ENCODE data around the gene NTM.
A peak's percentile ranks its signal among the peaks of the same experiment; 100 is the strongest.

Gene NTM

GRCh38 chr11:132116516-132116915 lies 746.1 kb downstream of the NTM start:
- no peak for DNase-seq (ENCODE audit: low read depth)

GRCh38 chr11:132118661-132119060 lies 748.2 kb downstream of the NTM start:
- no peak for DNase-seq (ENCODE audit: low read depth)

DNA sequence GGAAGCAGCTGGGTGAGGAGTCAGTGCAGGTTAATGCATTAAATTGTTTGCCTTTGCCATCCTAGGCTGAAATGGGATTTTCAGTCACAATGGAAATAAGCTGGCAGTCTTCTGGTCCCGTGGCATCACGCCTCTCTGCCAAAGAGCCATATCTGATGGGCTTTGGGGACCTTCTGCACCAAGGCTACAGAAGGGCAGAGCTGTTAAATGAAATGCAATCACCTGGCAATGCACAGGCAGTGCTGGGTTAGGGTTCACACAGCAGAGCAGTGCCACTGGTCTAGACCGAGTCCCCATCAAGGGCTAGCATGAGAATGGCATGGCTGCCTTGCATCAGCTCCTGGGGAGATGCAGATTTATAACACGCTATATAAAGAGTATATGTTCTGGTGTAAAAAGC lies 749.2 kb downstream of the NTM start:
- DNase-seq (ENCODE audit: low read depth), result no peak

DNA sequence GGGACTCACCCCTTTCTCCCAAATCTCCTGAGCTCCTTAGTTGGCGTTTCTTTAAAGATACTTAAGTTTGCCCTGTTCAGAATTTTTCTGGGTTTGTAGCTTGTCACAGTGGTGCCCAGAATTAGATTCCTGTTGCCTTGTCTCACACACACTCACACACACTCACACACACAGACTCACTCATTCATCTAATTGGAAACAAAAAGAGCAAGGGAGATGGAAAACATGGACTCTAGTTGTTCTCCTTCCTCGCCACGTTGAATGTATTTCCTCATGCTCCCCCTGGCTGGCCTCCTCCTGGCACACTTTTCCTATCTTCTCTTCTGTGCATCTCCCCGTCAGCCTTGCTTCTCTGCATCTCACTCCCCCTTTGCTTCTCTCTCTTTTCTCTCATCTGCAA lies 752.3 kb downstream of the NTM start:
- no peak for DNase-seq (ENCODE audit: low read depth)

DNA sequence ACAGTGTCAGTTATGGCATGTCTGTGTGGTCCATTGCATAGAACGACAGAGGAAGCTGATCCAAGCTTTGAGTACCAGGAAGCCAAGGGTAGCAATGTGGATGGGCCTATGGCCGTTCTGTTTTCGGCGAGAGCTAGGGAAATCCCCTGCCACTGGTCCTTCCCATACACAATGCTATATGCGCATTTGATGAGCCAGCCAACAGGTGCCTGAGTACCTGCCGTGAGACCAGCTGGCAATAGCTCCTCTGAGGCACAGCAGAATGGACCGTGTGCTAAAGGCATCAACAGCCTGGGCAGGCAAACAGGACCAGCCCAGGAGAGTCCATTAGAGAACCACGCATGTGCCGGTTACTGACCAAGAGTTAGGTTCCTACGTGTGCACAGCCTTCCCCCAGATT lies 753.0 kb downstream of the NTM start:
- DNase-seq (ENCODE audit: low read depth), result no peak

DNA sequence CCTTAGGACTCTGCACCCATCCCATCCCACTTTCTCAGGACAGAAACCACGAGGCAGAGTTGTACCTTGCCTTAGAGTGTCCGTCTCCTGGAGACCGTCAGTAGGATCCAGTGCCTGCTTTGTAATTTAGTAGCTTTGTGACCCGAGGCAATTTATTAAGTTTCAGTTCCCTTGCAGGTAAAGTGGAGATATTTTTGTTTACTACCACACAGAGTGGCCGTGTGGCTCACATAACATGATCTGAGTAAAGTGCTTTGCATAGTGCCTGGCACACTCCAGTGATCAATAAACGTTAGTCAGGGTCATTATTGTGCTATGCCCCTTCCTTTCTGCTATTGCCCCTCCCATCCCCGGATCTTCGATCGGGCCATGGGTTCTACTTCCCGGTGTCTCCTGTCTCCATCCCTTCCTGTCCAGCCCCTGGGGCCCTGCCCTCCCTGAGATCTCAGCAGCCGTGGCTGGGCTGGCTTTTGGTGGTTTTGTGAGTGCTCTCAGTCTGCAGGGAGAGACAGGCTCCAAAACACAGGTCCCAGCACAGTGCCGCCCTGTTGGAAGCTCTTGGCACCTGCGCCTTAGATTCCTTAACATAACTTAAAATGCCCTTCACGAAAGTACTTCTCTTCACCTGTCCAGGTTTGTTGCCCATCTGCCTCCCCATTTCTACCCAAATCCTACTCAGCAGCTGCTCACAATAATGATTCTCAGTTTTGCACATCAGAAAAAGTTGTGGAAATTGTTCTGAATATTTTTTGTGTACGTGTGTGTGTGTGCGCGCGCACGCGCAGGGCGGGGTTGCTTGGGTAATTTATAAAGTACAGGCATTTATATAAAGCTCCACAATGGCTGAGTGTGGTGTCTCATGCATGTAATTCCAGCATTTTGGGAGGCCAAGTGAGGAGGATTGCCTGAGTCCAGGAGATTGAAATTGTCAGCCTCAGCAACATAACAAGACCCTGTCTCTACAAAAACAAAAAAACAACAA lies 753.7 kb downstream of the NTM start:
- no peak for DNase-seq (ENCODE audit: low read depth)

- DNase-seq (ENCODE audit: low read depth), result peak; percentile 73
These were observed 755.8 kb downstream of the NTM start for GRCh38 chr11:132125988-132126871.

- DNase-seq (ENCODE audit: low read depth), result peak; percentile 91
These were observed 756.8 kb downstream of the NTM start for GRCh38 chr11:132126973-132127899.

DNA sequence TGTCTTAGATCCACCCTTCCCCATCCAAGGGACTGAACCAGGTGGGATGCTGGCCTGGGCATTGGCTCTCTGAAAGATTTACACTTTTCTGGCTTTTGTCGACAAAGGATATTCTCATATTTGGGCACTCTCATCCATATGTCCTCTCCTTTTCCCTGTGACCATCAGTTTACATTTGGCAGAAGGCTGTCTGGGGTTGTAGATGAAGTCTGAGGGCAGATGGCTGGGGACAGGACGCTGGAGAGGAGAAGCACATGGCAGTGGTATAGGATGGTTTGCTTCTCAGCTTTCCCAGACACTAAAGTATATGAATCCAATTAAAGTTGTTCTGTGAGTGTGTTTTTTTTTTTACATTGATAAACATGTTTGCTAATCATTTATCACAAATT lies 757.5 kb downstream of the NTM start:
- DNase-seq (ENCODE audit: low read depth), result no peak

- DNase-seq (ENCODE audit: low read depth), result no peak
These were observed 760.6 kb downstream of the NTM start for GRCh38 chr11:132131047-132131446.

- DNase-seq (ENCODE audit: low read depth), result no peak
These were observed 761.5 kb downstream of the NTM start for GRCh38 chr11:132131961-132132360.

GRCh38 chr11:132134322-132134721 lies 763.9 kb downstream of the NTM start:
- peak; percentile 86 for DNase-seq (ENCODE audit: low read depth)

DNA sequence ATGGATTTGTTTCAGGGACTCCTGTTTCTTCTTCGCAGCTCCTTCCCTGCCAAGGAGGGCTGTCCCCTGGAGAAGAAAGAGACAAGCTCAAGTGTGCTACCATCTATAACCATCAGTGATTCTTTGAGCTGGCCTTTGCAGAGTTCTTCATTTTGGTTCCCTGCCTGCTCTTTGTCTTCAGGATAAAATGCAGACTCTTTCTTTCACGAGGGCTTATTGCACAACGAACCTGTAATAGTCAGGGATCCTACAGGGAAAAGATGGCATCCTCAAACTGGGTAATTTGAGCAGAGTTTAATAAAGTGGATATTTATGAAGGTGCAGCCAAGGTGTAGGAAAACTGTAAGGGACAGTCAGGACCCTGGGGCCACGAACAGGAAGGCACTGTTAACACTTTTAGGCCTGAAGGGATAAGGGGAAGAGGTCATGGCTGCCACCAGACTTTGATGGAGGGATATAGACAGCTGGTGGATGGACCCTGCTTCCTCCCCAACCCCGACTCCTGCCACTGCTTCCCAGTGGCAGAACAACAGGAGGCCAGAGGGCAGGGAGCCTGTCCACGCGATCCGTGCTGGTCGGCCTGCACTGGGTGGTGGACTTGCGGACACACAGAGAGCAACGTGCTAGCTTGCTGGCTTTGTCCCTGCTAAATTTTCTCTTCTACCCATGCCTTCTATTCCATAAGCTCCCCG lies 767.0 kb downstream of the NTM start:
- no peak for DNase-seq (ENCODE audit: low read depth)

GRCh38 chr11:132137981-132138313 lies 767.5 kb downstream of the NTM start:
- peak; percentile 25 for DNase-seq (ENCODE audit: low read depth)

DNA sequence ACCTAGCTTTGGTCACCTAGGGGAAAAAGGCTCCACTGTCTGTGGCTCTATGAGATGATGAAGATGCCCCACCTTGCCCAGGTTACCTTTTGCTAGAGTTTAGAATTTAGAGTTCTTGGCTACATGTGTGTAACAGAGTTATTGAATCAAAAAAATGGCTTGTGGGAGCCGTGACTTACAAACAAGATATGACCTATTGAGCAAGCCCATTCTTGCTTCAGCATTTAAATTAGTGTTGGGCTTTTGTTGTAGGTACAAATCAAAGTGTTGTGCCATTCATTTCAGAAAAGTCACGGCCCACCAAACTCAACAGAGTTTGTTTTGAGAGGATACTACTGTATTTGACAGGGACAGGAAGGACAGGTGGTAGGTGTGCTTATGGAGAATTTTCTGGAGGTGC lies 768.8 kb downstream of the NTM start:
- DNase-seq (ENCODE audit: low read depth), result no peak

DNA sequence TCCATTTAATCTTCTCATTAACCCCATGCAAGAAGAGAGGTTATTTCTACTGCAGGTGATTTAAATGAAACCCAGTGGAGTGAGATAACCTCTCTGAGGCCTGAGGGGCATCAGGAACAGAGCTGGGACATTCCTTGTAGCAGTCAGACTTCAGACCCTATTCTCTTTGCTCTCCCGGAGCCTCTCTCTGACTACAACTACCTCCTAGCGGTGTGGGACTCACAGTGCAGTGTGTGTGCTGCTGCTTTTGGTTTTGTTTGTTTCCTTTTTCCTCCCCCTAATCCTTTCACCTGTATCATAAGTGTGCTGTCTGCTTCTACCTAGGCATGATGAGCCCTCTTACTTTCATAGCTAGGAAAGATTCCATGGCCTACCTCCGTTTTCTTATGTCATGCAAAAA lies 769.6 kb downstream of the NTM start:
- DNase-seq (ENCODE audit: low read depth), result no peak

- no peak for DNase-seq (ENCODE audit: low read depth)
These were observed 771.7 kb downstream of the NTM start for GRCh38 chr11:132142121-132142520.

- DNase-seq (ENCODE audit: low read depth), result no peak
These were observed 772.1 kb downstream of the NTM start for GRCh38 chr11:132142554-132142953.

DNA sequence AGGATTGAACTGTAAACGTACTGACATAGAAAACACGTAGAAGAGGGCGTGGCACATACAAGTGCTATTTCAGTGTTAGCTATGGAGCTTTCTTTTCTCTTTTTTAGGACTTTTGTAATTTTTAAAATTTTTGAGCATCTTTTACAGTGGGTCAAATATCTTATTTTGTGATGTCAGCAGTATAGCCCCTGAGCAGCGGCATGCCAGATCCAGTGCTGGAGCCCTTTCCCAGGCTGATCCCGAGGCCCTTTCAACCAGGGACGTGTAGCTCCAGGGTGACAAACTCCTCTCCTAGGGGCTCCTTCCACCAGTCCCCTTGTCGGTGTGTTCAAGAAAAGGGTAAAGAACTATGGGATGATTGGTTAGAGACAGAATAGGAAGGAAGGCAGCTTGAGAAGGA lies 777.0 kb downstream of the NTM start:
- DNase-seq (ENCODE audit: low read depth), result no peak

DNA sequence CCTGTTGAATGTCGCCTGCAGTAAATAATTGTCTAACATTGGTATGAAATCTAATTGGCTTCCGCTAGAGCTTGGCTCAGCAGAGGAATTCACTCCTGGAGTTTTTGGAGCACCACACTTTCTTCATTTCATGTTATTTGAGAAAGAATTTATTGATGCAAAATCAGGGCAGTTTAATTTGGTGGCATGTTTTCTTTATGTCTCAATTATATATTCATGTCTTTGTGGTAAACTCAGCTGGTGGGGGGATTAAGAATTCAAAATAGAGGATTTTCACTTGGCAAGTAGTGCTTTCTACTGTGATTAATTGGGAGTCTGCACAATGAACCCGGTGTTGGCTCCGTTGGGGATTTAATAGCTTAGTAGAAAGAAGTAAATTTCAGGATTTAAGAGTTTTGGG lies 784.4 kb downstream of the NTM start:
- no peak for DNase-seq (ENCODE audit: low read depth)

- DNase-seq (ENCODE audit: low read depth), result peak; percentile 61
These were observed 787.7 kb downstream of the NTM start for GRCh38 chr11:132158091-132158490.

All from ELR (cell line).